ENCODE measurements around the gene MATN4. TPM values are rescaled to one million over a fixed set of nuclear protein-coding genes. Genes with fewer than 3 reads are reported as not detected.

Gene MATN4
- total RNA-seq, 1 experiment from 2014 or later: 1.9 TPM

GRCh38 chr20:45342855-45343531 is 34.9 kb upstream of the MATN4 start:
- TF ChIP-seq RELA (CRISPR knock-in tag; IDR thresholded peaks at IDR 0.05; ENCODE audit: borderline replicate concordance) (no peak), ZNF532 (CRISPR knock-in tag; IDR thresholded peaks at IDR 0.05; ENCODE audit: borderline replicate concordance) (no peak), OVOL2 (CRISPR knock-in tag; IDR thresholded peaks at IDR 0.05; ENCODE audit: borderline replicate concordance) (no peak), RORB (CRISPR knock-in tag; IDR thresholded peaks at IDR 0.05) (no peak)
- TF ChIP-seq, protein P1, sequence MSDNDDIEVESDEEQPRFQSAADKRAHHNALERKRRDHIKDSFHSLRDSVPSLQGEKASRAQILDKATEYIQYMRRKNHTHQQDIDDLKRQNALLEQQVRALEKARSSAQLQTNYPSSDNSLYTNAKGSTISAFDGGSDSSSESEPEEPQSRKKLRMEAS (CRISPR knock-in tag; IDR thresholded peaks at IDR 0.05): no peak
- TF ChIP-seq, protein P2, sequence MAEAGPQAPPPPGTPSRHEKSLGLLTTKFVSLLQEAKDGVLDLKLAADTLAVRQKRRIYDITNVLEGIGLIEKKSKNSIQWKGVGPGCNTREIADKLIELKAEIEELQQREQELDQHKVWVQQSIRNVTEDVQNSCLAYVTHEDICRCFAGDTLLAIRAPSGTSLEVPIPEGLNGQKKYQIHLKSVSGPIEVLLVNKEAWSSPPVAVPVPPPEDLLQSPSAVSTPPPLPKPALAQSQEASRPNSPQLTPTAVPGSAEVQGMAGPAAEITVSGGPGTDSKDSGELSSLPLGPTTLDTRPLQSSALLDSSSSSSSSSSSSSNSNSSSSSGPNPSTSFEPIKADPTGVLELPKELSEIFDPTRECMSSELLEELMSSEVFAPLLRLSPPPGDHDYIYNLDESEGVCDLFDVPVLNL (CRISPR knock-in tag; IDR thresholded peaks at IDR 0.05; ENCODE audit: borderline replicate concordance, low read depth): no peak
- TF ChIP-seq, protein P3, sequence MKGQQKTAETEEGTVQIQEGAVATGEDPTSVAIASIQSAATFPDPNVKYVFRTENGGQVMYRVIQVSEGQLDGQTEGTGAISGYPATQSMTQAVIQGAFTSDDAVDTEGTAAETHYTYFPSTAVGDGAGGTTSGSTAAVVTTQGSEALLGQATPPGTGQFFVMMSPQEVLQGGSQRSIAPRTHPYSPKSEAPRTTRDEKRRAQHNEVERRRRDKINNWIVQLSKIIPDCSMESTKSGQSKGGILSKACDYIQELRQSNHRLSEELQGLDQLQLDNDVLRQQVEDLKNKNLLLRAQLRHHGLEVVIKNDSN (CRISPR knock-in tag; IDR thresholded peaks at IDR 0.05): no peak

DNA sequence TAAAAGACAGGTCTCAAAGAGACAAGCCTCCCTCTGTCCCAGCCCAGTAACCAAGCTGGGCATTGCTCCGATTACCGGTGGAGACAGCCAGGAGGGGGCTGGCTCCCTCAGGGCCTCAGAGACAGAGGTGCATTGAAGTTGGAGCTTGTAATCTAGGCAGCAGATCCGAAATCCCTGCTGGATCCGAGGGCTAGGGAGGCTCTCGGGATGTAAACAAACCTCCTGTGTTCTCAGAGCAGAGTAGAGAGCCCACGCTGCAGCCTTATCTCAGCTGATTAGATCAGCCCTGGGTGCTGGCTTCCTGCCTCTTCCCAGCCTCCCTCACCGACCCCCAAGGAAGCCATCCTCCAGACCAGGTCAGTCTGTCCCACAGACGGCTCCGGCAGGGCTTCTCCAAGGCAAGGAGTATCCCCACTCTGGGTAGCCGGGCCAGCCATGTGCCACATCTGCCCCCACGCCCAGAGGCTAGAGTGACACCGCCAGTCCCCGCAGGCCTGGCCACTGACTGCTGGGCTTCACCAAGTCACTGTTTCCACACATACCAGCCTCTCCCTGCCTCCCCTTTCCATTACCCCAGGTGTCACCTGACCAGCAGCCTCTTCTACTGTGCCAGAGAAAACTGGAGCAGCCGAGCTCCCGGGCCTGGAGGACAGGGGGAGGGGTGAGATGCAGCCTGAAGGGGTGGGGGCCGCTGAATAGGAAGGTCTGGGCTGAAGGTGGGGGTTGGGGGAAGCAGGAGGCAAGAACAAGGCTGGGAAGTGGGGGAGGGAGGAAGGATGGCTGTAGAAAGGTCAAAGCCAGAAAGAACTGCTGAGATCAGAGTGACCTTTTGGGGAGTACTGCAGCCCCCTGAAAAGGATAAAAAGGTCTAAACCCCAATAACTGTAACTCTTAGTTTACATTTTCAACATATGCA is 34.1 kb upstream of the MATN4 start:
- ChIA-PET CTCF (interaction anchor here (1.0 to 4.4 kb wide), 15 partner anchors 11 to 95 kb away, joined by 3 to 27 read pairs (median 4); partner anchors contain the start of genes MATN4, PIGT and SYS1), POLR2A (interaction anchor here (0.7 to 2.4 kb wide), 9 partner anchors 11 to 329 kb away, joined by 3 to 11 read pairs (median 4); partner anchors contain the start of gene SYS1)
- Mint-ChIP-seq H3K4me1 (peaks cover 99% of the 10 kb centered on the region), H3K27ac (peak overlapping the region; percentile 98), H3K4me3 (peak overlapping the region; percentile 65), H3K36me3 (peaks cover 5% of the 10 kb centered on the region), H3K9me3 (no peaks in the 10 kb centered on the region), H3K27me3 (ENCODE audit: low read depth) (no peaks in the 10 kb centered on the region)
- peak; percentile 72 for ATAC-seq
- peak; percentile 82 for DNase-seq (ENCODE audit: low spot score)
- no peak for TF ChIP-seq RELA (CRISPR knock-in tag; IDR thresholded peaks at IDR 0.05; ENCODE audit: borderline replicate concordance)
- TF ChIP-seq, protein P3 (CRISPR knock-in tag; IDR thresholded peaks at IDR 0.05): peak; percentile 88
- peak; percentile 67; the same call in 1 of the 2 replicates for TF ChIP-seq ZBTB21 (CRISPR knock-in tag; IDR thresholded peaks at IDR 0.05; ENCODE audit: borderline replicate concordance)
- TF ChIP-seq ZNF281 (CRISPR knock-in tag; IDR thresholded peaks at IDR 0.05): peak; percentile 97
- peak; percentile 85 for TF ChIP-seq USF2 (CRISPR knock-in tag; IDR thresholded peaks at IDR 0.05)

More at GRCh38 chr20:45342855-45343531, 34.9 kb upstream of the MATN4 start:
- no peak for ATAC-seq
- H3K4me3 Mint-ChIP-seq: peak overlapping the region; percentile 65
- peaks cover 96% of the 10 kb centered on the region for H3K4me1 Mint-ChIP-seq
- CTCF ChIA-PET: interaction anchor here (1.0 to 4.4 kb wide), 10 partner anchors 10 to 94 kb away, joined by 3 to 27 read pairs (median 8); partner anchors contain the start of genes PIGT and SYS1
- no peak for DNase-seq (ENCODE audit: low spot score)
- no peaks in the 10 kb centered on the region for H3K9me3 Mint-ChIP-seq
- H3K27ac Mint-ChIP-seq: peak overlapping the region; percentile 98
- POLR2A ChIA-PET: interaction anchor here (1.0 to 2.4 kb wide), 5 partner anchors 10 to 93 kb away, joined by 3 to 11 read pairs (median 4); partner anchors contain the start of gene SYS1
- H3K36me3 Mint-ChIP-seq: peaks cover 5% of the 10 kb centered on the region
- no peaks in the 10 kb centered on the region for H3K27me3 Mint-ChIP-seq (ENCODE audit: low read depth)

All from WTC11 (cell line).